Neuronal stem cell (in vitro differentiated cells): Measurements from ENCODE around the gene FCHSD2.

ENCODE experiments used
- DNase-seq: peaks from one replicate; pipeline ENCODE4 v3.0.0-alpha.2; 2013; ENCODE audit warnings: low spot score
- H2AFZ ChIP-seq: one replicate; pipeline ENCODE4 v1.6.1; 2013; ENCODE audit warnings: mild to moderate bottlenecking, low read length, inconsistent platforms
- H2AK5ac ChIP-seq: 2 replicates; pipeline ENCODE4 v1.6.1; 2013; ENCODE audit warnings: low read depth, mild to moderate bottlenecking, inconsistent platforms, low read length, moderate library complexity, mixed read lengths
- H2BK120ac ChIP-seq: 2 replicates; pipeline ENCODE4 v1.6.1; 2013; ENCODE audit warnings: low read depth, mild to moderate bottlenecking, inconsistent platforms, low read length, moderate library complexity, mixed read lengths
- H2BK12ac ChIP-seq: one replicate; pipeline ENCODE4 v1.6.1; 2013; ENCODE audit warnings: low read length, inconsistent platforms
- H2BK15ac ChIP-seq: 2 replicates; pipeline ENCODE4 v1.6.1; 2013; ENCODE audit warnings: mild to moderate bottlenecking, low read length, inconsistent platforms, mixed read lengths
- H2BK5ac ChIP-seq: one replicate; pipeline ENCODE4 v1.6.1; 2013; ENCODE audit warnings: inconsistent platforms, mild to moderate bottlenecking, low read length, moderate library complexity
- H3K14ac ChIP-seq: one replicate; pipeline ENCODE4 v1.6.1; 2013; ENCODE audit warnings: low read length, inconsistent platforms
- H3K18ac ChIP-seq: 2 replicates; pipeline ENCODE4 v1.6.1; 2013; ENCODE audit warnings: low read length, inconsistent platforms
- H3K23ac ChIP-seq: 2 replicates; pipeline ENCODE4 v1.6.1; 2013; ENCODE audit warnings: low read depth, mild to moderate bottlenecking, mixed read lengths, low read length, inconsistent platforms; ENCODE audit not compliant: poor library complexity
- H3K27ac ChIP-seq: replicated peaks from 3 replicates; pipeline ENCODE4 v1.5.1; 2013; ENCODE audit warnings: low read length, inconsistent platforms
- H3K27me3 ChIP-seq, 3 experiments: 2 replicates each; pipeline ENCODE4 v1.6.1; 2013; ENCODE audit warnings: low read length in 3 of 3, mild to moderate bottlenecking in 2 of 3, inconsistent platforms in 1 of 3, low read depth in 1 of 3, mixed read lengths in 1 of 3, moderate library complexity in 1 of 3; ENCODE audit not compliant: control insufficient read depth in 3 of 3, insufficient read depth in 3 of 3
- H3K36me3 ChIP-seq, 2 donors: replicated peaks in 1 of 2; 2 replicates each; pipeline ENCODE4 v1.6.1; 2013; ENCODE audit warnings: low read length in 2 of 2; ENCODE audit not compliant: control insufficient read depth in 2 of 2, insufficient read depth in 2 of 2
- H3K4ac ChIP-seq: 2 replicates; pipeline ENCODE4 v1.6.1; 2013; ENCODE audit warnings: inconsistent platforms, mild to moderate bottlenecking, low read length, moderate library complexity
- H3K4me1 ChIP-seq, 2 donors: 1 replicate in 1 of 2; 2 replicates in 1 of 2; pipeline ENCODE4 v1.6.1; 2013; ENCODE audit warnings: low read length in 2 of 2, low read depth in 1 of 2; ENCODE audit not compliant: control insufficient read depth in 2 of 2, insufficient read depth in 1 of 2
- H3K4me2 ChIP-seq: one replicate; pipeline ENCODE4 v1.6.1; 2013; ENCODE audit warnings: mild to moderate bottlenecking, low read length, inconsistent platforms; ENCODE audit not compliant: insufficient read depth, poor library complexity, severe bottlenecking
- H3K4me3 ChIP-seq, 2 donors: 2 replicates each; pipeline ENCODE4 v1.5.1; 2013; ENCODE audit warnings: low read length in 2 of 2, mild to moderate bottlenecking in 2 of 2, inconsistent platforms in 1 of 2, moderate library complexity in 1 of 2
- H3K79me1 ChIP-seq: one replicate; pipeline ENCODE4 v1.6.1; 2013; ENCODE audit warnings: low read depth, mild to moderate bottlenecking, inconsistent platforms, low read length, moderate library complexity
- H3K9ac ChIP-seq: one replicate; pipeline ENCODE4 v1.6.1; 2013; ENCODE audit warnings: mild to moderate bottlenecking, low read depth, low read length, inconsistent platforms; ENCODE audit not compliant: poor library complexity
- H3K9me3 ChIP-seq, 2 donors: replicated peaks in 1 of 2; 2 replicates each; pipeline versions ENCODE3 to v1.6.1; 2013; ENCODE audit warnings: low read length in 2 of 2, mild to moderate bottlenecking in 2 of 2, inconsistent platforms in 1 of 2, low read depth in 1 of 2, mixed read lengths in 1 of 2, moderate library complexity in 1 of 2; ENCODE audit not compliant: control insufficient read depth in 2 of 2, insufficient read depth in 1 of 2
- H4K8ac ChIP-seq: one replicate; pipeline ENCODE4 v1.6.1; 2013; ENCODE audit warnings: low read depth, mild to moderate bottlenecking, inconsistent platforms, low read length, moderate library complexity
- H4K91ac ChIP-seq: one replicate; pipeline ENCODE4 v1.6.1; 2013; ENCODE audit warnings: low read length, low read depth, mild to moderate bottlenecking, inconsistent platforms; ENCODE audit not compliant: poor library complexity
- WGBS, 2 donors: extraction: QIAGEN DNeasy Blood & Tissue Kit; methylation state at CpG; one replicate each; pipeline ENCODE4 v1.1.7; 2013; ENCODE audit warnings: missing lambda C conversion rate in 2 of 2, mixed read lengths in 1 of 2; ENCODE audit not compliant: insufficient read length in 2 of 2, insufficient replicate concordance in 1 of 2; ENCODE audit errors: extremely low coverage in 2 of 2; 5-methylcytosine and 5-hydroxymethylcytosine counted together

The FCHSD2 gene

DNA sequence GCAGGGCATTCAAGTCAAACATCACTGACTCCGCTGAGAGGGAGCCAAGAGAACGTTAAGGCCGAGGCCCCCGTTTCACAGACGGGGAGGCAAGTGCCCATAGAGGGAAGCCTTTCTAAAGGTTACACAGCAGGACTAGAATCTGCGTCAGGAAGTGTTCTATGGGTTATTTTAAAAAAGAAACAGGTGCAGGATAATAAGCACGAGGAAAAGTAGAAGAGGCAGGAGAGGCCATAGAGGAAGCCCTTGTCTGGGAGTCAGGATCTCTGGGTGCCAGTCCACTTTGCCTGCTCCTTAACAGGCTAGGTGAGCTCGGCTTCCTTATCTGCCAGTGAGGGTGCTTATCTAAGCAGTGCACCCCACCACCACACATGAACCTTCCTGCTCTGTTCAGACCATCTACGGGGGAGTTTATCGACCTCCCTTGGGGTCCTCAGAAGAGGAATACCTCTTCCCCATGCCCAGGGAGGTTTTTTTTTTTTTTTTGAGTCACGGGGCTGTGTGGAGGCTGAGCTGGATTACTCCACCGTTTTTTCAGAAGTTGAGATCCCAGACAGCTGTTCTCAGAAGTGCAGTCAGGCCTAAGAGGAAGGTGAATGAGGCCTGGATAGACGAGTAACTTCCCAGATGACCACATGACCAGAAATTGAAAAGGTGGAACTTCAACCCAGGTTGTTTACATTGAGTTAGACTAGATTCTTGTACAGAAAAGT is 1.2 kb upstream of the FCHSD2 start:
- H2BK15ac ChIP-seq = peak overlapping the region; percentile 96
- H3K9ac ChIP-seq = peak overlapping the region; percentile 84
- peaks cover 0 to 10% of the 10 kb centered on the region in 2 donors for H3K36me3 ChIP-seq
- peak overlapping the region; percentile 89 for H2BK120ac ChIP-seq
- H3K14ac ChIP-seq = peak overlapping the region; percentile 90
- no peak overlapping the region for H3K4ac ChIP-seq
- H2BK12ac ChIP-seq = no peak overlapping the region
- peaks cover 2% of the 10 kb centered on the region for H3K79me1 ChIP-seq
- H3K9me3 ChIP-seq = peaks cover 0 to under 1% of the 10 kb centered on the region in 2 donors
- H2BK5ac ChIP-seq = peak overlapping the region; percentile 8
- peaks cover 0 to 10% (median 0%) of the 10 kb centered on the region in 3 experiments for H3K27me3 ChIP-seq
- peak overlapping the region; percentile 92 for H3K23ac ChIP-seq
- no CpG with 5 or more reads among the region's 13 CpGs for WGBS, 2 donors
- H2AK5ac ChIP-seq = peak overlapping the region; percentile 11
- peaks cover 8 to 18% of the 10 kb centered on the region in 2 donors for H3K4me1 ChIP-seq
- H3K4me3 ChIP-seq = peak overlapping the region; percentile 62 to 73
- H4K91ac ChIP-seq = no peak overlapping the region
- peak overlapping the region; percentile 86 for H2AFZ ChIP-seq
- DNase-seq = no peak
- H4K8ac ChIP-seq = no peak overlapping the region
- H3K18ac ChIP-seq = peak overlapping the region; percentile 98
- peak overlapping the region; percentile 91 for H3K27ac ChIP-seq
- H3K4me2 ChIP-seq = peak overlapping the region; percentile 84

- peak overlapping the region; percentile 58 for H2AK5ac ChIP-seq
- H3K9ac ChIP-seq = peak overlapping the region; percentile 99
- H3K4me1 ChIP-seq = peaks cover 8 to 18% of the 10 kb centered on the region in 2 donors
- H3K27me3 ChIP-seq = no peaks in the 10 kb centered on the region
- peak overlapping the region; percentile 98 for H2BK5ac ChIP-seq
- peak overlapping the region; percentile 92 for H3K23ac ChIP-seq
- no peak overlapping the region for H2BK120ac ChIP-seq
- peak overlapping the region; percentile 37 for H3K4ac ChIP-seq
- H4K91ac ChIP-seq = no peak overlapping the region
- H4K8ac ChIP-seq = no peak overlapping the region
- H3K79me1 ChIP-seq = peaks cover 2% of the 10 kb centered on the region
- H3K4me3 ChIP-seq = peak overlapping the region; percentile 62 to 92
- peak overlapping the region; percentile 66 for H2BK12ac ChIP-seq
- peak overlapping the region; percentile 97 for H3K14ac ChIP-seq
- no CpG with 5 or more reads among the region's 71 CpGs for WGBS, 2 donors
- peak overlapping the region; percentile 99 for H3K18ac ChIP-seq
- peak overlapping the region; percentile 85 for H3K4me2 ChIP-seq
- H2AFZ ChIP-seq = peak overlapping the region; percentile 86
- peaks cover 2 to 28% of the 10 kb centered on the region in 2 donors for H3K36me3 ChIP-seq
- H3K27ac ChIP-seq = peak overlapping the region; percentile 97
- peak; percentile 78 for DNase-seq
- H2BK15ac ChIP-seq = peak overlapping the region; percentile 88
- peaks cover 0 to 3% of the 10 kb centered on the region in 2 donors for H3K9me3 ChIP-seq
Measured at GRCh38 chr11:73141309-73142127, 600 bp downstream of the FCHSD2 start.

DNA sequence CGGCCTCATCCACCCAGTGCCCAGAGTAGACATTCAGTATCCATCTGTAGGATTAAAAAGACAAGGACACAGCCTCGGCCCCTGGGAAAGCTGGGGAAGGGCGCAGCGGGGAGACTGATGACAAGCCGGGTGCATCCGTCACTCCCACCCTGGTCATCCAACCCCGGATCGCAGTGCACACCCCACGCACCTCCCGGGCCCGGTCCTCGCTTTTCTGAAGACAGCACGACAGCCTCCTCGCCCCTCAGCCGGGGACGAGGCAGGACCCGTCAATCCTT is 1.1 kb downstream of the FCHSD2 start:
- Histone ChIP-seq H3K27ac (peak overlapping the region; percentile 97), H3K4me2 (peak overlapping the region; percentile 85), H3K4me3 (peak overlapping the region; percentile 62 to 92), H3K27me3 (no peaks in the 10 kb centered on the region), H3K79me1 (peaks cover 2% of the 10 kb centered on the region), H4K91ac (no peak overlapping the region), H3K23ac (peak overlapping the region; percentile 90), H2AK5ac (peak overlapping the region; percentile 58), H2BK5ac (peak overlapping the region; percentile 98), H3K18ac (peak overlapping the region; percentile 99), H3K4me1 (peaks cover 8 to 18% of the 10 kb centered on the region in 2 donors), H3K36me3 (peaks cover 2 to 33% of the 10 kb centered on the region in 2 donors), H3K9ac (peak overlapping the region; percentile 99), H3K14ac (peak overlapping the region; percentile 97), H2BK12ac (no peak overlapping the region), H4K8ac (no peak overlapping the region), H3K9me3 (peaks cover 0 to 3% of the 10 kb centered on the region in 2 donors), H2BK15ac (no peak overlapping the region), H3K4ac (no peak overlapping the region), H2AFZ (peak overlapping the region; percentile 86), H2BK120ac (no peak overlapping the region)
- DNase-seq = peak; percentile 8
- no CpG with 5 or more reads among the region's 17 CpGs for WGBS, 2 donors
